Neural progenitor cell (in vitro differentiated cells): ENCODE results near the gene CASP9.

Experiments used
- EZH2 ChIP-seq: fragments of 200-600 bp; sonication (generic); IDR thresholded peaks from 2 replicates; pipeline ENCODE4 v1.6.1; 2017; ENCODE audit warnings: antibody characterized with exemption, mild to moderate bottlenecking, moderate library complexity
- EZH2phosphoT487 ChIP-seq: fragments of 200-600 bp; sonication (generic); IDR thresholded peaks from 2 replicates; pipeline ENCODE4 v1.6.1; 2017; ENCODE audit warnings: antibody characterized with exemption
- TF ChIP-seq, protein P1 (sequence below): fragments of 200-600 bp; sonication (generic); IDR thresholded peaks from 2 replicates; pipeline ENCODE4 v1.5.1; 2017; ENCODE audit warnings: antibody characterized with exemption, mild to moderate bottlenecking

DNA sequence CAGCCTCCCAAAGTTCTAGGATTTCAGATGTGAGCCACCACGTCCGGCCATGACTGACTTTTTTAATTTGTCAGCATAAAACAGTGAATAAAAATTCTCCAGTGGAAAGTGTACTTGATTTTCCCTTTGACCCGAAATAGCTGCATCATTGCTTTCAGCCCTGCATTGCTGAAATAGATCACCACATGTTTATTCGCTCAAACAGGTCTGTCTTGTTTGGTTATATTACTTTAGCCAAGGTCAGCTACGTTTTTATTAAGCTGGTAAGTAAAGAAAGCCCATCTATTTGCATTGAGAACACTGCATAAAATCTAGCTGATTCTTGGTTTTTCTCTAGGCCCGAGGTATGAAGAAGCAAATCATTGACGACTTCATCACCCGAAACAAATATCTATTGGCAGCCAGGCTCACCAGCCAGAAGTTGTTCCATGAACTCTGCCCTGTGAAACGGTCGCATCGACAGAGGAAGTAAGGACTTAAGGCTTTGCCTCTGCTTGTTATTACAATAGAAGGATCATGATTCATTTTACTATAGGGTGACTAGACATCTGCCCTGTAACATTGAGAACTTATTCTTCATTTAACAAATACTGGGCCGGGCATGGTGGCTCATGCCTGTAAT is 35.3 kb upstream of the CASP9 start:
- TF ChIP-seq EZH2 (no peak), EZH2phosphoT487 (no peak)
- TF ChIP-seq, protein P1, sequence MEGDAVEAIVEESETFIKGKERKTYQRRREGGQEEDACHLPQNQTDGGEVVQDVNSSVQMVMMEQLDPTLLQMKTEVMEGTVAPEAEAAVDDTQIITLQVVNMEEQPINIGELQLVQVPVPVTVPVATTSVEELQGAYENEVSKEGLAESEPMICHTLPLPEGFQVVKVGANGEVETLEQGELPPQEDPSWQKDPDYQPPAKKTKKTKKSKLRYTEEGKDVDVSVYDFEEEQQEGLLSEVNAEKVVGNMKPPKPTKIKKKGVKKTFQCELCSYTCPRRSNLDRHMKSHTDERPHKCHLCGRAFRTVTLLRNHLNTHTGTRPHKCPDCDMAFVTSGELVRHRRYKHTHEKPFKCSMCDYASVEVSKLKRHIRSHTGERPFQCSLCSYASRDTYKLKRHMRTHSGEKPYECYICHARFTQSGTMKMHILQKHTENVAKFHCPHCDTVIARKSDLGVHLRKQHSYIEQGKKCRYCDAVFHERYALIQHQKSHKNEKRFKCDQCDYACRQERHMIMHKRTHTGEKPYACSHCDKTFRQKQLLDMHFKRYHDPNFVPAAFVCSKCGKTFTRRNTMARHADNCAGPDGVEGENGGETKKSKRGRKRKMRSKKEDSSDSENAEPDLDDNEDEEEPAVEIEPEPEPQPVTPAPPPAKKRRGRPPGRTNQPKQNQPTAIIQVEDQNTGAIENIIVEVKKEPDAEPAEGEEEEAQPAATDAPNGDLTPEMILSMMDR: no peak
